B cell (primary cell): Measurements from ENCODE around the gene BHMT. TPM values are rescaled to one million over a fixed set of nuclear protein-coding genes. Genes with fewer than 3 reads are reported as not detected.

Experiments used
- ATAC-seq: fragments of 200-7000 bp; cut with Tn5 transposase; one replicate; pipeline ENCODE4 v1.10.0; 2021; ENCODE audit warnings: low read depth, mild to moderate bottlenecking, moderate number of reproducible peaks, moderate library complexity
- CTCF ChIA-PET: fragments of 350-600 bp; sonication (Branson Sonifier 250); formaldehyde crosslinking; loops from one replicate; lab custom pipeline; 2021; ENCODE audit warnings: antibody characterized with exemption, inconsistent platforms; lab: Charles Lee
- POLR2A ChIA-PET: fragments of 350-600 bp; sonication (Branson Sonifier 250); formaldehyde crosslinking; loops from one replicate; lab custom pipeline; 2021; ENCODE audit warnings: antibody characterized with exemption; lab: Charles Lee
- DNase-seq: peaks from one replicate; pipeline ENCODE4 v3.0.0; 2013
- H2AFZ ChIP-seq: 2 replicates; pipeline ENCODE4 v1.6.1; 2012; ENCODE audit warnings: mild to moderate bottlenecking, low read depth, low read length; ENCODE audit not compliant: insufficient read depth, poor library complexity, severe bottlenecking
- H3K27ac ChIP-seq, 2 donors: 1 replicate in 1 of 2; 2 replicates in 1 of 2; pipeline ENCODE4 v1.5.1; 2012 to 2013; ENCODE audit warnings: low read length in 2 of 2, mild to moderate bottlenecking in 2 of 2, moderate library complexity in 1 of 2
- H3K27me3 ChIP-seq, 4 experiments: fragments of 200-600 bp in 1 of 4; sonication (generic) in 1 of 4; replicated peaks in 1 of 4; 1 replicate in 2 of 4; 2 replicates in 2 of 4; pipeline versions ENCODE4 v1.6.1 to v1.7.0; 2013 to 2016; ENCODE audit warnings: low read length in 3 of 4, mild to moderate bottlenecking in 2 of 4, mixed read lengths in 1 of 4, moderate library complexity in 1 of 4; ENCODE audit not compliant: insufficient read depth in 4 of 4, control insufficient read depth in 3 of 4; ENCODE audit errors: control extremely low read depth in 1 of 4
- H3K36me3 ChIP-seq, 2 experiments: replicated peaks in 1 of 2; 1 replicate in 1 of 2; 2 replicates in 1 of 2; pipeline versions ENCODE4 v1.6.1 to v1.7.1; 2013; ENCODE audit warnings: low read length in 1 of 2; ENCODE audit not compliant: insufficient read depth in 2 of 2, control insufficient read depth in 1 of 2; ENCODE audit errors: control extremely low read depth in 1 of 2, extremely low read depth in 1 of 2
- H3K4me1 ChIP-seq, 2 donors: fragments of 200-600 bp in 1 of 2; sonication (generic) in 1 of 2; 1 replicate in 1 of 2; 2 replicates in 1 of 2; pipeline versions ENCODE4 v1.5.1 to v1.6.1; 2013 to 2017; ENCODE audit warnings: low read length in 2 of 2; ENCODE audit not compliant: control insufficient read depth in 2 of 2, insufficient read depth in 2 of 2
- H3K4me2 ChIP-seq: replicated peaks from 2 replicates; pipeline ENCODE3; 2012; ENCODE audit warnings: mild to moderate bottlenecking, low read depth, low read length; ENCODE audit not compliant: poor library complexity, severe bottlenecking
- H3K4me3 ChIP-seq, 5 experiments: fragments of 200-600 bp in 1 of 5; sonication (generic) in 1 of 5; 1 replicate in 3 of 5; 2 replicates in 2 of 5; pipeline versions ENCODE4 v1.5.1 to v1.7.0; 2011 to 2016; ENCODE audit warnings: low read length in 4 of 5, mild to moderate bottlenecking in 4 of 5, low read depth in 2 of 5, control low read depth in 1 of 5, moderate library complexity in 1 of 5; ENCODE audit not compliant: insufficient read depth in 1 of 5; ENCODE audit errors: control extremely low read depth in 1 of 5, extremely low read depth in 1 of 5
- H3K79me2 ChIP-seq: fragments of 200-600 bp; sonication (generic); one replicate; pipeline ENCODE4 v1.6.0; 2016; ENCODE audit warnings: low read length; ENCODE audit not compliant: control insufficient read depth, insufficient read depth
- H3K9ac ChIP-seq: fragments of 200-600 bp; sonication (generic); 2 replicates; pipeline ENCODE4 v1.6.1; 2017; ENCODE audit warnings: mild to moderate bottlenecking, low read length, moderate library complexity
- H3K9me3 ChIP-seq, 3 donors: one replicate each; pipeline versions ENCODE4 v1.6.1 to v1.7.1; 2013; ENCODE audit warnings: low read length in 2 of 3; ENCODE audit not compliant: control insufficient read depth in 2 of 3, insufficient read depth in 1 of 3; ENCODE audit errors: control extremely low read depth in 1 of 3
- H4K20me1 ChIP-seq: 2 replicates; pipeline ENCODE4 v1.6.0; 2012; ENCODE audit warnings: mild to moderate bottlenecking, low read length; ENCODE audit not compliant: insufficient read depth, control insufficient read depth, poor library complexity, severe bottlenecking
- H3K27ac Mint-ChIP-seq: one replicate; pipeline ENCODE4 v1.8.0; 2021; ENCODE audit warnings: mixed read lengths
- H3K27me3 Mint-ChIP-seq: one replicate; pipeline ENCODE4 v1.8.0; 2021; ENCODE audit warnings: mixed read lengths
- H3K4me1 Mint-ChIP-seq: one replicate; pipeline ENCODE4 v1.8.0; 2021; ENCODE audit warnings: mixed read lengths
- H3K4me3 Mint-ChIP-seq: one replicate; pipeline ENCODE4 v1.8.0; 2021; ENCODE audit warnings: mixed read lengths
- H3K9me3 Mint-ChIP-seq: one replicate; pipeline ENCODE4 v1.8.0; 2022; ENCODE audit warnings: mixed read lengths; ENCODE audit not compliant: insufficient read depth
- EZH2 ChIP-seq: IDR thresholded peaks from 2 replicates; pipeline ENCODE4 v1.6.1; 2012; ENCODE audit warnings: borderline replicate concordance, low read depth, mild to moderate bottlenecking, moderate library complexity, low read length; ENCODE audit not compliant: insufficient read depth, poor library complexity, severe bottlenecking
- WGBS: methylation state at CpG from one replicate; pipeline ENCODE4 v1.1.5; 2013; ENCODE audit warnings: missing lambda C conversion rate; ENCODE audit not compliant: insufficient coverage; 5-methylcytosine and 5-hydroxymethylcytosine counted together
- intact Hi-C: fragments of 100-400 bp; cut with micrococcal nuclease; formaldehyde crosslinking; loops from one replicate; pipeline ENCODE4 v1.10.0; 2022
- polyA plus RNA-seq: library from polyadenylated mRNA; depleted of rRNA; stranded (reverse); fragments of >200 nt; gene quantifications from 2 replicates; pipeline ENCODE4 v1.2.3, GENCODE V29; 2012
- total RNA-seq, 2 donors: library from RNA; stranded (reverse); fragments of 120-200 nt in 1 of 2; gene quantifications; 1 replicate in 1 of 2; 2 replicates in 1 of 2; pipeline versions ENCODE4 v1.2.3 to v1.2.4, GENCODE V29; 2013 to 2022
- TF ChIP-seq, protein P1 (sequence below): fragments of 200-600 bp; IDR thresholded peaks from one replicate; pipeline ENCODE4 v1.8.0; 2022; ENCODE audit warnings: antibody characterized with exemption, mild to moderate bottlenecking

BHMT gene
- total and polyA plus RNA-seq, 2 donors (not counting 1 experiment from before 2014, with no cell fraction given): not detected

DNA sequence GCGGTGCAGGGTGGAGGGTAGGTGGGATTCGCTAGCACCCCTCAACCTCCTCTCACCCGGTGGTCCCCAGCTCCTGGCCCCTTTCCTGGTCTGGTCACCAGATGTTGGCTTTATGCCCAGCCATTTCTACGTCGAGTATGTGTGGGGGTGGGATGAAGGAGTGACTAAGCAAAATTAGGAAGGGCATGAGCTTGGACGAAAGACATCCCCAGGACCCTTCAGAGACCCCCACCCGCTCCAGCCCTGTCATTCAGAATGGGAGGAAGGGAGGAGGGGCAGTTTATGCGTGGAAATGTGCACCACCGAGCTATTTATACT lies 41.3 kb upstream of the BHMT start:
- no peak overlapping the region for H3K4me2 ChIP-seq
- H3K9me3 ChIP-seq: peaks cover 0 to 11% (median 0%) of the 10 kb centered on the region in 3 donors
- no peaks in the 10 kb centered on the region for H4K20me1 ChIP-seq
- Mint-ChIP-seq H3K4me3 (no peak overlapping the region), H3K9me3 (no peaks in the 10 kb centered on the region), H3K4me1 (no peaks in the 10 kb centered on the region), H3K27ac (no peak overlapping the region), H3K27me3 (peaks cover 33% of the 10 kb centered on the region)
- no peaks in the 10 kb centered on the region for H3K4me1 ChIP-seq
- ATAC-seq (no peak), DNase-seq (no peak)
- CTCF ChIA-PET: no interaction called here
- intact Hi-C loops: no loop called here
- no peak for TF ChIP-seq EZH2
- TF ChIP-seq, protein P1, sequence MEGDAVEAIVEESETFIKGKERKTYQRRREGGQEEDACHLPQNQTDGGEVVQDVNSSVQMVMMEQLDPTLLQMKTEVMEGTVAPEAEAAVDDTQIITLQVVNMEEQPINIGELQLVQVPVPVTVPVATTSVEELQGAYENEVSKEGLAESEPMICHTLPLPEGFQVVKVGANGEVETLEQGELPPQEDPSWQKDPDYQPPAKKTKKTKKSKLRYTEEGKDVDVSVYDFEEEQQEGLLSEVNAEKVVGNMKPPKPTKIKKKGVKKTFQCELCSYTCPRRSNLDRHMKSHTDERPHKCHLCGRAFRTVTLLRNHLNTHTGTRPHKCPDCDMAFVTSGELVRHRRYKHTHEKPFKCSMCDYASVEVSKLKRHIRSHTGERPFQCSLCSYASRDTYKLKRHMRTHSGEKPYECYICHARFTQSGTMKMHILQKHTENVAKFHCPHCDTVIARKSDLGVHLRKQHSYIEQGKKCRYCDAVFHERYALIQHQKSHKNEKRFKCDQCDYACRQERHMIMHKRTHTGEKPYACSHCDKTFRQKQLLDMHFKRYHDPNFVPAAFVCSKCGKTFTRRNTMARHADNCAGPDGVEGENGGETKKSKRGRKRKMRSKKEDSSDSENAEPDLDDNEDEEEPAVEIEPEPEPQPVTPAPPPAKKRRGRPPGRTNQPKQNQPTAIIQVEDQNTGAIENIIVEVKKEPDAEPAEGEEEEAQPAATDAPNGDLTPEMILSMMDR: no peak
- no peak overlapping the region for H2AFZ ChIP-seq
- no peak overlapping the region for H3K9ac ChIP-seq
- no peaks in the 10 kb centered on the region for H3K79me2 ChIP-seq
- H3K36me3 ChIP-seq: no peaks in the 10 kb centered on the region
- no peak overlapping the region for H3K27ac ChIP-seq
- POLR2A ChIA-PET: no interaction called here
- no peak overlapping the region for H3K4me3 ChIP-seq
- H3K27me3 ChIP-seq: peaks cover 0 to 21% (median 15%) of the 10 kb centered on the region in 4 experiments
- WGBS: no CpG with 5 or more reads among the region's 9 CpGs

DNA sequence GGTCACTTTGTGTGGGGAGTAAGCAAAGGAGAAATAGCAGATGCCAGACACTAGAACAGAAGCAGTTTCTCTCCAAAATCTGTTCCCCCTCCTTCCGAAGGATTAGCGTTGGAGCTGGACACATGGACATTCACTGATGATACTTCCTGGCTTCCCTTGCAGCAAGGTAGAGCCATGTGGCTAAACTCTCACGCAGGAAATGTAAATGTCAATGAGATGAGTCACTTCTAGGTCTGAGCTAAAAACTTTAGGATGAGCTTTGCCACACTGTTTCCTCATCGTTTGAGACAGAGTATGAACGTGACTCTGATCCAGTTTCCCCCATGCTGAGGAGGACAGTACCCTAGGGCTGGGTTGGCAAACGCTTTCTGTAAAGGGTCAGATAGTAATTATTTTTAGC lies 37.0 kb upstream of the BHMT start:
- no peaks in the 10 kb centered on the region for H3K36me3 ChIP-seq
- H2AFZ ChIP-seq: no peak overlapping the region
- no peaks in the 10 kb centered on the region for H3K9me3 Mint-ChIP-seq
- no peak overlapping the region for H3K27ac Mint-ChIP-seq
- H3K4me1 ChIP-seq: no peaks in the 10 kb centered on the region
- no peak overlapping the region for H3K4me3 Mint-ChIP-seq
- no peak for DNase-seq
- CTCF ChIA-PET: interaction anchor here (0.7 kb wide), 2 partner anchors 9 to 32 kb away, joined by 3 read pairs; no protein-coding TSS in a partner anchor
- intact Hi-C loops: no loop called here
- TF ChIP-seq, protein P1: no peak
- no peak for TF ChIP-seq EZH2
- H3K4me3 ChIP-seq: no peak overlapping the region
- H4K20me1 ChIP-seq: no peaks in the 10 kb centered on the region
- H3K9me3 ChIP-seq: peaks cover 0 to 10% (median 0%) of the 10 kb centered on the region in 3 donors
- no peak overlapping the region for H3K27ac ChIP-seq
- no peaks in the 10 kb centered on the region for H3K79me2 ChIP-seq
- H3K9ac ChIP-seq: no peak overlapping the region
- 88% methylated on average over 5 of the region's 6 CpGs for WGBS
- no peak overlapping the region for H3K4me2 ChIP-seq
- POLR2A ChIA-PET: no interaction called here
- H3K4me1 Mint-ChIP-seq: no peaks in the 10 kb centered on the region
- peaks cover 25% of the 10 kb centered on the region for H3K27me3 Mint-ChIP-seq
- peaks cover 0 to 16% (median 6%) of the 10 kb centered on the region in 4 experiments for H3K27me3 ChIP-seq
- ATAC-seq: no peak
